ENCODE results near the gene NDUFA11. TPM values are rescaled to one million over a fixed set of nuclear protein-coding genes. Genes with fewer than 3 reads are reported as not detected.
"Not testable (repeated sequence)": the region's sequence is repeated elsewhere in the genome, so short reads cannot be mapped to it uniquely, and the experiment has no call there.

Gene NDUFA11
- total and polyA plus RNA-seq, 8 donors = 58.0 to 209 (median 90.2) TPM

DNA sequence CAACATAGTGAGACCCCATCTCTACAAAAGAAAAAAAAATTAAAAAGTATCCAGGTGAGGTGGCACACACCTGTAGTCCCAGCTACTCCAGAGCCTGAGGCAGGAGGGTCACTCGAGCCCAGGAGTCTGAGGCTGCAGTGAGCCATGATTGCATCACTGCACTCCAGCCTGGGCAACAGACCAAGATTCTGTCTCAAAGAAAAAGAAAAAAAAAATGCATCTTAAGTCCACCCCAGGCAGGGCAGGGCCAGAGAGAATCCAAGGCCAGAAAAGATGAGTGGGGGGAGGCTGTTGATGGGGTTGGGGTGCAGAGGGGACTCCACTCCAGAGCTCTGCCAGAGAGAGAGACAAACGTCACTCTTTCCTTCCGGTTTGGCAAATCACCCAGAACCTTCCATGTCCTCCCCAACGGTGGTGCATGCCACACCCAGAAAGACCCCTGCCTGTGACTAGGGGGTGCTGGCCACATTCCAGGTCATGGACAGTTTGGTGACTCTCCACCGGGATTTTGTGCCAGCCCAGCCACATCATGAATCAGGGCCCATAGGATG, 52.8 kb downstream of the NDUFA11 start:
- Histone ChIP-seq H3K27ac (peak overlapping the region; percentile 55 to 89 (median 75)), H3K27me3 (no peaks in the 10 kb centered on the region), H3K4me3 (peak overlapping the region in 1 of 4 donors; percentile 10), H3K4me1 (no peaks in the 10 kb centered on the region), H3K36me3 (no peaks in the 10 kb centered on the region), H3K9me3 (no peaks in the 10 kb centered on the region)
- no peak for FAIRE-seq
- intact Hi-C loops (cut with DNase I) = no loop called here
- TF ChIP-seq, protein P1, sequence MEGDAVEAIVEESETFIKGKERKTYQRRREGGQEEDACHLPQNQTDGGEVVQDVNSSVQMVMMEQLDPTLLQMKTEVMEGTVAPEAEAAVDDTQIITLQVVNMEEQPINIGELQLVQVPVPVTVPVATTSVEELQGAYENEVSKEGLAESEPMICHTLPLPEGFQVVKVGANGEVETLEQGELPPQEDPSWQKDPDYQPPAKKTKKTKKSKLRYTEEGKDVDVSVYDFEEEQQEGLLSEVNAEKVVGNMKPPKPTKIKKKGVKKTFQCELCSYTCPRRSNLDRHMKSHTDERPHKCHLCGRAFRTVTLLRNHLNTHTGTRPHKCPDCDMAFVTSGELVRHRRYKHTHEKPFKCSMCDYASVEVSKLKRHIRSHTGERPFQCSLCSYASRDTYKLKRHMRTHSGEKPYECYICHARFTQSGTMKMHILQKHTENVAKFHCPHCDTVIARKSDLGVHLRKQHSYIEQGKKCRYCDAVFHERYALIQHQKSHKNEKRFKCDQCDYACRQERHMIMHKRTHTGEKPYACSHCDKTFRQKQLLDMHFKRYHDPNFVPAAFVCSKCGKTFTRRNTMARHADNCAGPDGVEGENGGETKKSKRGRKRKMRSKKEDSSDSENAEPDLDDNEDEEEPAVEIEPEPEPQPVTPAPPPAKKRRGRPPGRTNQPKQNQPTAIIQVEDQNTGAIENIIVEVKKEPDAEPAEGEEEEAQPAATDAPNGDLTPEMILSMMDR (IDR thresholded peaks at IDR 0.05) = no peak
- 6 to 19% methylated on average over 5 of the region's 5 CpGs for WGBS, 2 donors
- peak; percentile 83 to 85 (median 84) for ATAC-seq
- DNase-seq = peak in 4 of 6 donors; percentile 43 to 75 (median 58)

DNA sequence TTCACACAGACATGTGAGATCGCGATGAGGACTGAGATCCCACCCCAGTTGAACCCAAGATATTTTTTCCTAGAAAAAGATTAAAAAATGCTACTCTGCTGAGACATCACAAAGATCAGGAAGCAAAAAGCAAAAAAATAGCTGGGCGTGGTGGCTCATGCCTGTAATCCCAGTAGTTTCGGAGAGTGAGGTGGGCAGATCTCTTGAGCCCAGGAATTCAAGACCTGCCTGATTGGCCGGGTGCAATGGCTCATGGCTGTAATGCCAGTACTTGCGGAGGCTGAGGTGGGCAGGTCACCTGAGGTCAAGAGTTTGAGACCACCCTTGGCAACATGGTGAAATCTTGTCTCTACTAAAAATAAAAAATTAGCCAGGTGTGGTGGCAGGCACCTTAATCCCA, 53.4 kb downstream of the NDUFA11 start:
- no peaks in the 10 kb centered on the region for H3K27me3 ChIP-seq
- intact Hi-C loops (cut with DNase I) = no loop called here
- no peaks in the 10 kb centered on the region for H3K4me1 ChIP-seq
- TF ChIP-seq, protein P1 (IDR thresholded peaks at IDR 0.05) = no peak
- FAIRE-seq (no peak), DNase-seq (no peak), ATAC-seq (peak; percentile 31 to 48 (median 40))
- 69 to 79% methylated on average over 6 of the region's 6 CpGs for WGBS, 2 donors
- H3K4me3 ChIP-seq = peak overlapping the region in 1 of 4 donors; percentile 7
- H3K27ac ChIP-seq = peak overlapping the region; percentile 41 to 89 (median 75)
- no peaks in the 10 kb centered on the region for H3K36me3 ChIP-seq
- H3K9me3 ChIP-seq = no peaks in the 10 kb centered on the region

DNA sequence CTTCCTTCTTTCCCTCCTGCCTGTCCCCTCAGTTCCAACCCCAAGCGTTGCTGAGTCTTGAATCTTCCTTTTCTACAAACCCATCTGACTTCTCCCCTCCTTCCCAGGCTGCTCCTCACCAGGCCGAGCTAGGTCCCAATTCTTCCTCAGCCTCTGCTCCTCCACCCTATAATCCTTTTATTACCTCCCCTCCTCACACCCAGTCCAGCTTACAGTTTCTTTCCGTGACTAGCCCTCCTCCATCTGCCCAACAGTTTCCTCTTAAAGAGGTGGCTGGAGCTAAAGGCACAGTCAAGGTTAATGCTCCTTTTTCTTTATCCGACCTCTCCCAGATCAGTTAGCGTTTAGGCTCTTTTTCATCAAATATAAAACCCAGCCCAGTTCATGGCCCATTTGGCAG, 55.0 kb downstream of the NDUFA11 start:
- H3K27me3 ChIP-seq; FAIRE-seq; ATAC-seq; H3K4me3 ChIP-seq; H3K4me1 ChIP-seq; H3K36me3 ChIP-seq; DNase-seq; H3K9me3 ChIP-seq; intact Hi-C loops (cut with DNase I): not testable (repeated sequence)
- 55 to 67% methylated on average over 5 of the region's 5 CpGs for WGBS, 2 donors
- H3K27ac ChIP-seq = peak overlapping the region in 1 of 4 donors; percentile 89

DNA sequence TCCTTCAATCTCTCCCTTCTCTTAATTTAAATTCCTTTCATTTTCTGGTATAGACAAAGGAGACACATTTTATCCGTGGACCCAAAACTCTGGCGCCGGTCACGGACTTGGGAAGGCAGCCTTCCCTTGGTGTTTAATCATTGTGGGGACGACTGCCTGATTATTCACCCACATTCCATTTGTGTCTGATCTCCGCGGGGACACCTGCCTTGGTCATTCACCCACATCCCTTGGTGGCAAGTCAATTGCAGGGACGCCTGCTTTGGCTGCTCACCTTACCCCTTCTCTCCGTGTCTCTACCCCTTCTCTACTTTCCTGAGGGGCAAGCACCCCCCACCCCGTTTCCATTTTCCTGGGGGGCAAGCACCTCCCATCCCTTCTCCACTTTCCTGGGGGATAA, 55.7 kb downstream of the NDUFA11 start:
- ATAC-seq; H3K9me3 ChIP-seq; intact Hi-C loops (cut with DNase I); FAIRE-seq; H3K4me3 ChIP-seq; H3K4me1 ChIP-seq; H3K36me3 ChIP-seq; DNase-seq; H3K27me3 ChIP-seq; H3K27ac ChIP-seq: not testable (repeated sequence)
- 48 to 50% methylated on average over 10 of the region's 10 CpGs for WGBS, 2 donors

Other genes with a start within 250 kb of the NDUFA11 start
- gene MICOS13, start 223.3 kb downstream of the NDUFA11 start, total RNA-seq = 10 to 100 TPM; 14.0 to 25.9 (median 23.5) TPM
- 10 to 100 TPM; 59.3 to 77.5 TPM for gene MICOS13, start 223.3 kb downstream of the NDUFA11 start, polyA plus RNA-seq
- 1 to 10 TPM; 2.1 to 5.5 (median 3.5) TPM for gene HSD11B1L, start 222.8 kb downstream of the NDUFA11 start, total RNA-seq
- 10 to 100 TPM; 12.9 to 16.9 TPM for gene HSD11B1L, start 222.8 kb downstream of the NDUFA11 start, polyA plus RNA-seq
- gene RPL36, start 213.5 kb downstream of the NDUFA11 start, total RNA-seq = 100 to 1,000 TPM; 524 to 926 (median 654) TPM
- gene RPL36, start 213.5 kb downstream of the NDUFA11 start, polyA plus RNA-seq = 1,000 to 10,000 TPM in 1 of 2 donors, 100 to 1,000 TPM in 1; 951 to 1,510 TPM
- gene LONP1, start 183.6 kb downstream of the NDUFA11 start, total RNA-seq = 10 to 100 TPM; 23.3 to 56.7 (median 33.1) TPM
- 10 to 100 TPM; 42.5 to 63.9 TPM for gene LONP1, start 183.6 kb downstream of the NDUFA11 start, polyA plus RNA-seq
- not detected for gene CATSPERD, start 183.2 kb downstream of the NDUFA11 start, total RNA-seq
- gene CATSPERD, start 183.2 kb downstream of the NDUFA11 start, polyA plus RNA-seq = not detected
- 1 to 10 TPM in 5 of 6 donors, under 1 TPM in 1; 0.61 to 3.1 (median 1.5) TPM for gene PRR22, start 119.0 kb downstream of the NDUFA11 start, total RNA-seq
- gene PRR22, start 119.0 kb downstream of the NDUFA11 start, polyA plus RNA-seq = 10 to 100 TPM; 18.7 to 25.9 TPM
- 10 to 100 TPM; 14.8 to 29.2 (median 20.2) TPM for gene DUS3L, start 112.6 kb downstream of the NDUFA11 start, total RNA-seq
- 10 to 100 TPM; 61.2 to 66.6 TPM for gene DUS3L, start 112.6 kb downstream of the NDUFA11 start, polyA plus RNA-seq
- 10 to 100 TPM in 4 of 6 donors, 1 to 10 TPM in 2; 5.0 to 15.2 (median 11.5) TPM for gene NRTN, start 98.7 kb downstream of the NDUFA11 start, total RNA-seq
- 1 to 10 TPM; 5.0 to 8.5 TPM for gene NRTN, start 98.7 kb downstream of the NDUFA11 start, polyA plus RNA-seq
- gene FUT6, start 64.1 kb downstream of the NDUFA11 start, total RNA-seq = 1 to 10 TPM; 1.9 to 8.7 (median 2.8) TPM
- 1 to 10 TPM; 2.9 to 4.0 TPM for gene FUT6, start 64.1 kb downstream of the NDUFA11 start, polyA plus RNA-seq
- gene FUT3, start 52.3 kb downstream of the NDUFA11 start, total RNA-seq = 10 to 100 TPM in 2 of 6 donors, 1 to 10 TPM in 4; 3.3 to 13.9 (median 5.7) TPM
- gene FUT3, start 52.3 kb downstream of the NDUFA11 start, polyA plus RNA-seq = 10 to 100 TPM in 1 of 2 donors, 1 to 10 TPM in 1; 9.7 to 12.0 TPM
- not detected for gene FUT5, start 33.2 kb downstream of the NDUFA11 start, total RNA-seq
- gene FUT5, start 33.2 kb downstream of the NDUFA11 start, polyA plus RNA-seq = not detected
- 1 to 10 TPM; 2.9 to 5.6 (median 4.6) TPM for gene VMAC, start 1.1 kb upstream of the NDUFA11 start, total RNA-seq
- 10 to 100 TPM in 1 of 2 donors, 1 to 10 TPM in 1; 4.0 to 10.1 TPM for gene VMAC, start 1.1 kb upstream of the NDUFA11 start, polyA plus RNA-seq
- gene CAPS, start 10.5 kb upstream of the NDUFA11 start, total RNA-seq = 10 to 100 TPM; 10.5 to 23.2 (median 14.0) TPM
- gene CAPS, start 10.5 kb upstream of the NDUFA11 start, polyA plus RNA-seq = 10 to 100 TPM; 62.9 to 77.2 TPM
- gene RANBP3, start 74.3 kb upstream of the NDUFA11 start, total RNA-seq = 10 to 100 TPM; 27.6 to 42.2 (median 34.7) TPM
- gene RANBP3, start 74.3 kb upstream of the NDUFA11 start, polyA plus RNA-seq = 10 to 100 TPM; 29.1 to 39.9 TPM
- gene RFX2, start 206.7 kb upstream of the NDUFA11 start, total RNA-seq = 1 to 10 TPM; 1.8 to 5.0 (median 3.4) TPM
- gene RFX2, start 206.7 kb upstream of the NDUFA11 start, polyA plus RNA-seq = 10 to 100 TPM in 1 of 2 donors, 1 to 10 TPM in 1; 2.8 to 14.0 TPM
- not detected for gene ACSBG2, start 231.9 kb upstream of the NDUFA11 start, total RNA-seq
- gene ACSBG2, start 231.9 kb upstream of the NDUFA11 start, polyA plus RNA-seq = not detected